ENCODE measurements around the gene SERPINE1.
"Not testable (repeated sequence)": the region's sequence is repeated elsewhere in the genome, so short reads cannot be mapped to it uniquely, and the experiment has no call there.

The SERPINE1 gene

DNA sequence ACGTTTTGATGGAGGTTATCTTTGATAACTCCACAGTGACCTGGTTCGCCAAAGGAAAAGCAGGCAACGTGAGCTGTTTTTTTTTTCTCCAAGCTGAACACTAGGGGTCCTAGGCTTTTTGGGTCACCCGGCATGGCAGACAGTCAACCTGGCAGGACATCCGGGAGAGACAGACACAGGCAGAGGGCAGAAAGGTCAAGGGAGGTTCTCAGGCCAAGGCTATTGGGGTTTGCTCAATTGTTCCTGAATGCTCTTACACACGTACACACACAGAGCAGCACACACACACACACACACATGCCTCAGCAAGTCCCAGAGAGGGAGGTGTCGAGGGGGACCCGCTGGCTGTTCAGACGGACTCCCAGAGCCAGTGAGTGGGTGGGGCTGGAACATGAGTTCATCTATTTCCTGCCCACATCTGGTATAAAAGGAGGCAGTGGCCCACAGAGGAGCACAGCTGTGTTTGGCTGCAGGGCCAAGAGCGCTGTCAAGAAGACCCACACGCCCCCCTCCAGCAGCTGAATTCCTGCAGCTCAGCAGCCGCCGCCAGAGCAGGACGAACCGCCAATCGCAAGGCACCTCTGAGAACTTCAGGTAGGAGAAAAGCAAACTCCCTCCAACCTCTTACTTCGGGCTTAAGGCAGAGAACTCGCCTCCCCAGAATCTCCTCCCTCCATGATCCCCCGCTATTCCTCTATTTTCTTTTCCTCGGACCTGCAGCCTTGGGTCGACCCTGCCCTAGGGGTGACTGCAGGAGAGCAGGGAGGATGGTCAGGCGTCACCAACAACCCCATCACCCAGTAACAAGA is at the start of gene SERPINE1:
SERPINE1 (plus strand) TSS at position 454 of the 809 bp plus-strand sequence. CDS start 1,290 bp downstream, outside the sequence.
- no peak for DNase-seq (ENCODE audit: low read depth, low spot score)

DNA sequence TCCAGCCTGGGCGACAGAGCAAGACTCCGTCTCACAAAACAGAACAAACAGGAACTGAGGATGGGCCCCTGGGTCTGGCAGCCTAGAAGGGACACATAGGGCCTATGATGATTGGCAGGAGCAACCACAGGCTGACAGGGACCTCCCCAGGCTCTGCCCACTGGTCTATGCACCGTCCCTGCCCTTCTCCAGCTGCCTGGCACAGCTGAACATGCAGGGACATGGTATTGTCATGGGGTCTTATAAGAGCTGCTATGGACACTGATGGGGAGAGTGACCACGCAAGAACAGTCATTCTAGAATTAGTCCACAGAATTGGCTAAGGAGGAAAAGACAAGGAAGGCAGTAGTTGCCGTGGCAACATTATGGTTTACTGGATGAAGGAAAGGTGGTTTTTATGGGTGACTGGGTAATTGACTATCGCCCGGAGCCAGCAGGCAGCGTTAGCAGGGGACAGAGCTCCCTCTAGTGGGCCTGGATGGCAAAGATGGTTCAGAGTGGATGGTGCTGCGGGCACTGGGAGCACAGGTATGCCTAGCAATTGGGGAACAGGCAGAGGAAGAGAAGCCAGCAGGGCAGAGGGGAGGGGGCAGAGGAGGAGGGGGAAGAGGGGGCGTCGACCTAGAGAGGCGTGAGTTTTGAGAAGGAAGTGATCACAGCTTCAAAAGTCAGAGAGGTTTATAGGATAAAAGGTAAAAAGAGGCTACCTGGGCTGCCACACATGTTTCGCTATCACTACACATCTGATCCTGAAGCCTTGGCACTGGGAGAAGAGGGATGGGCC is 49.4 kb upstream of the SERPINE1 start:
- peak; percentile 71 for DNase-seq (ENCODE audit: low read depth, low spot score)

DNA sequence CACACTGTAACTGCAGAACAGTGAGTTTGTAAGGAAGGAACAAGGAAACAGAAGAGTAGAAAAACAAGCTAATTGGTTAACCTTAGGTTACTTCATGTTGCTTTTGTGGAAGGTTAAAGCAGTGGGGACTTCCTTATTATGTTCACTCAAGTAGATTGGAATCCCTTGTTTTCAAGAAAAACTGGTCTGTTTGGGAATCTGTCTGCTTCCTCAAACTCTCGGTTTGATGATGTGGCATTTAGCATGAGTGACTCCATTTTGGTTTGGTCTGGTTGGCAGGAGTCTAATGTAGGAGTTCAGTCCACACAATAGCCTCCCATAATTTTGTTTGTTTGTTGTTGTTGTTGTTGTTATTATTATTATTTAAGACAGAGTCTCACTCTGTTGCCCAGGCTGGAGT is 45.5 kb upstream of the SERPINE1 start:
- DNase-seq (ENCODE audit: low read depth, low spot score), result no peak

DNA sequence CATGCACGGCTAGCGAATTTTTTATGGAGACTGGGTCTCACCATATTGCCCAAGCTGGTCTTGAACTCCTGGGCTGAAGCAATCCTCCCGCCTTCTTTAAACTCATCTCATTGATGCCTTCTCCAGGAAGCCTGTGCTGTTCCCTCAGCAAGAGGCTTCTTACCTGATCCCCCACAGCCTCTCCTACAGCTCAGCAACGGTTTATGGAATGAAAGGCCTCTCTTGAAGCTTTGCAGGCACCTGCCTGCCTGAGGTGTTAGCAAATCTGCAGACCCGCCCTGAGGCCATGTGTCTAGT is 42.1 kb upstream of the SERPINE1 start:
- no peak for DNase-seq (ENCODE audit: low read depth, low spot score)

DNA sequence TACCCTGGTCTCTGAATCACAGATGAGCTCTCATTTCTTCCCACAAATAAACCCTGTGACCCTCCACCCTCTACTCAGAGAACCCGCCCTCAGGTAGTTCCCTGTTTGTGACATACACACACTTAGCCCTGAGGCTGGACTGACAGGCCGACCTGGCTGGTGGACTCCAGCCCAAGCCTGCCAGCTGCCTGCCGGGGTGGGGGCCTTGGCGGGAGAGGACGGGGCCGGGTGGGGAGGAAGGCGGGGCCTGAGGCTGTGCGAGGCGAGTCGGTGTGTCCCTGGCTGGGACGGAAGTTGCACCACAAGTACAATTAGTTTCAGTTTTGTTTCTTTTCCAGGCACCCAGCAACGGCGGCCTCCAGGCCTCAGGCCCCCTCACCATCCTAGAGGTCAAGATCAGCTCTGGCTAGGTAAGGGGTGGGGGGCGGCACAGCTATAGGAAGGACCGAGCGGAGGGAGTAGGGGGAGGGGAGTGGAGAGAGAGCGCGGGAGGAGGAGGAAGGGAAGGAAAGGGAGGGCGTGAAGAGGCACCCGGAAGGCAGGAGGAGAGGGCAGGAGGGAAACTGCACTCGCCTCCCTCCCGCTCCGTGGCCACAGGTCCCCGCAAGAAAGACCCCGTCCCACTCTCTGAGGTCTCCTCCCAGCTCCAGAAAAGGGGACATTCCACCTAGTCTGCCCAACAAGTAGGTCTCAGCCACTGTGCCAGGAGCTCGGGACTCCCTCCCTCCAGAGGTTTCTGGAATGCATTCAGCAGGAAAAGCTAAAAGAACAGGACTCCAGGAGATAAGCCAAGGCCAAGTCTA is 41.5 kb upstream of the SERPINE1 start, which contains the start of gene TRIM56:
TRIM56 (plus strand) TSS at position 320 of the 803 bp plus-strand sequence. CDS start 1,832 bp downstream, outside the sequence.
- peak; percentile 47 for DNase-seq (ENCODE audit: low read depth, low spot score)

DNA sequence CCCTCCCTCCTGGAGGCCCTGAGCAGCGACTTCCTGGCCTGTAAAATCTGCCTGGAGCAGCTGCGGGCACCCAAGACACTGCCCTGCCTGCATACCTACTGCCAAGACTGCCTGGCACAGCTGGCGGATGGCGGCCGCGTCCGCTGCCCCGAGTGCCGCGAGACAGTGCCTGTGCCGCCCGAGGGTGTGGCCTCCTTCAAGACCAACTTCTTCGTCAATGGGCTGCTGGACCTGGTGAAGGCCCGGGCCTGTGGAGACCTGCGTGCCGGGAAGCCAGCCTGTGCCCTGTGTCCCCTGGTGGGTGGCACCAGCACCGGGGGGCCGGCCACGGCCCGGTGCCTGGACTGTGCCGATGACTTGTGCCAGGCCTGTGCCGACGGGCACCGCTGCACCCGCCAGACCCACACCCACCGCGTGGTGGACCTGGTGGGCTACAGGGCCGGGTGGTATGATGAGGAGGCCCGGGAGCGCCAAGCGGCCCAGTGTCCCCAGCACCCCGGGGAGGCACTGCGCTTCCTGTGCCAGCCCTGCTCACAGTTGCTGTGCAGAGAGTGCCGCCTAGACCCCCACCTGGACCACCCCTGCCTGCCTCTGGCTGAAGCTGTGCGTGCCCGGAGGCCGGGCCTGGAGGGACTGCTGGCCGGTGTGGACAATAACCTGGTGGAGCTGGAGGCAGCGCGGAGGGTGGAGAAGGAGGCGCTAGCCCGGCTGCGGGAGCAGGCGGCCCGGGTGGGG is 39.4 kb upstream of the SERPINE1 start:
- no peak for DNase-seq (ENCODE audit: low read depth, low spot score)

DNA sequence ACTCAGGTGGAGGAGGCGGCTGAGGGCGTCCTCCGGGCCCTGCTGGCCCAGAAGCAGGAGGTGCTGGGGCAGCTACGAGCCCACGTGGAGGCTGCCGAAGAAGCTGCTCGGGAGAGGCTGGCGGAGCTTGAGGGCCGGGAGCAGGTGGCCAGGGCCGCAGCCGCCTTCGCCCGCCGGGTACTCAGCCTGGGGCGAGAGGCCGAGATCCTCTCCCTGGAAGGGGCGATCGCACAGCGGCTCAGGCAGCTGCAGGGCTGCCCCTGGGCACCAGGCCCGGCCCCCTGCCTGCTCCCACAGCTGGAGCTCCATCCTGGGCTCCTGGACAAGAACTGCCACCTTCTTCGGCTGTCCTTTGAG is 38.9 kb upstream of the SERPINE1 start:
- no peak for DNase-seq (ENCODE audit: low read depth, low spot score)

DNA sequence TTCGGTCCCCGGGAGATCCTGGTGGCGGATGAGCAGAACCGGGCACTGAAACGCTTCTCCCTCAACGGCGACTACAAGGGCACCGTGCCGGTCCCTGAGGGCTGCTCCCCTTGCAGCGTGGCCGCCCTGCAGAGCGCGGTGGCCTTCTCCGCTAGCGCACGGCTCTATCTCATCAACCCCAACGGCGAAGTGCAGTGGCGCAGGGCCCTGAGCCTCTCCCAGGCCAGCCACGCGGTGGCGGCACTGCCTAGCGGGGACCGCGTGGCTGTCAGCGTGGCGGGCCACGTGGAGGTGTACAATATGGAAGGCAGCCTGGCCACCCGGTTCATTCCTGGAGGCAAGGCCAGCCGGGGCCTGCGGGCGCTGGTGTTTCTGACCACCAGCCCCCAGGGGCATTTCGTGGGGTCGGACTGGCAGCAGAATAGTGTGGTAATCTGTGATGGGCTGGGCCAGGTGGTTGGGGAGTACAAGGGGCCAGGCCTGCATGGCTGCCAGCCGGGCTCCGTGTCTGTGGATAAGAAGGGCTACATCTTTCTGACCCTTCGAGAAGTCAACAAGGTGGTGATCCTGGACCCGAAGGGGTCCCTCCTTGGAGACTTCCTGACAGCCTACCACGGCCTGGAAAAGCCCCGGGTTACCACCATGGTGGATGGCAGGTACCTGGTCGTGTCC is 37.9 kb upstream of the SERPINE1 start:
- DNase-seq (ENCODE audit: low read depth, low spot score), result no peak

DNA sequence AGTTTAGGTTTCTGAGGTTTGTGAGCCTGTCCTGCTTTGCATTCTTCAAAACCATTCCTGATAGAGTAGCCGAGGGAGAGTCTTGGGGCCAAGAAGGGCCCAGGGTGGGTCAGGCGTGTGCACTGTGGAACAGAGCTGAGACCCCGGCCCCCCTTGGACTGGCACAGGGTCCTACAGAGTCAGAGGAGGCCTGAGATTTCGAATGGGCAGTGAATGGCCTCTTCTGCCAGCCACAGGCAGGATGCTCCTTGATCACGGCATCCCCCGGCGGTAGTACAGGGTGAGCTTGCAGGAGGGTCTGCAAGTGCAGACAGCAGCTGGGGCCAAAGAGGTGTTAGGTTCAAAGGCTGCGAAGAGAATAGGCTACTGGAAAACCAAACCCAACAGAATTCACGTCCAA is 37.0 kb upstream of the SERPINE1 start:
- DNase-seq (ENCODE audit: low read depth, low spot score), result no peak

DNA sequence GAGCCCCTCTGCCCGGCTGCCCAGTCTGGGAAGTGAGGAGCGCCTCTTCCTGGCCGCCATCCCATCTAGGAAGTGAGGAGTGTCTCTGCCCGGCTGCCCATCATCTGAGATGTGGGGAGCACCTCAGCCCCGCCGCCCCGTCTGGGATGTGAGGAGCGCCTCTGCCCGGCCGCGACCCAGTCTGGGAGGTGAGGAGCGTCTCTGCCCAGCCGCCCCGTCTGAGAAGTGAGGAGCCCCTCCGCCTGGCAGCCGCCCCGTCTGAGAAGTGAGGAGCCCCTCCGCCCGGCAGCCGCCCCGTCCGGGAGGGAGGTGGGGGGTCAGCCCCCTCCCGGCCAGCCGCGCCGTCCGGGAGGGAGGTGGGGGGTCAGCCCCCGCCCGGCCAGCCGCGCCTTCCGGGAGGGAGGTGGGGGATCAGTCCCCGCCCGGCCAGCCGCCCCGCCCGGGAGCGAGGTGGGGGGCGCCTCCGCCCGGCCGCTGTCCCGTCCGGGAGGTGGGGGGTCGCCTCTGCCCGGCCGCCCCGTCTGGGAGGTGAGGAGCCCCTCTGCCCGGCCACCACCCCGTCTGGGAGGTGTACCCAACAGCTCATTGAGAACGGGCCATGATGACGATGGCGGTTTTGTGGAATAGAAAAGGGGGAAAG is 34.5 kb upstream of the SERPINE1 start:
- not testable (repeated sequence) for DNase-seq (ENCODE audit: low read depth, low spot score)

DNA sequence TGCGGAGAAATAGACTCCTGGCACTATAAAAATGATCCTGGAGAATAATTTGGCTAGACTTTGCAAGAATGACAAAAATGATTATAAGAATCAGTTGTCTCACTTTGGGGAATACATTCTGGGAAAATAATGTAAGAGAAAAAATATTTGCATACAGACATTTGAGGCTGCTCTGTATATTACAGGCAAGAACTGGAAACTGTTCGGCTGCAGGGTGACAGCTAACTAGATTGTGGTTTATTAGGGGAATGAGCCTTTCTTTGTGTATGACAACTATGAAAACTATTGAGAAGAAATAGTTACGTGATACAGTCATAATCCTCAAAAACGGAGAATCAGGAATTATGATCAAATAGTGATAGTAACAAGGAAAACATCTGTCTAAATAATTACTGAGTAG is 33.0 kb upstream of the SERPINE1 start:
- DNase-seq (ENCODE audit: low read depth, low spot score), result no peak

DNA sequence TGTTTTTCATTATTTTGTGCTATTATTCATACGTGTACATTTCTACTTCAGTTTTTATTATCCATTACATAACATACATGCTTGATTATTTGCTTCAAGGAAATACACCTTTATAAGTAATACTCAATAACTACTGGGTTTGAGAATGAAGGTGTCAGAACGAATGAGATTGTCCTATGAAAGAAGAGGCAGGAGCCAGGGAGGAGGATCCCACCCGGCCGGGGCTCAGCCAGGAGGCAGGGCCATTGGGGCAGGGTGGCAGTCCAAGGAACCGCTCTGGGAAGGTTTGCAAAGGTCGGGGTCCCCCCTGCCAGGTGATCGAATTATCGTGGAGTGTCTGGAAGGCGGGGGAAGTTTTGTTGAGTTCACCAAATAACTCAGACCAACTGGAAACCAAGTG is 32.5 kb upstream of the SERPINE1 start:
- DNase-seq (ENCODE audit: low read depth, low spot score), result no peak

DNA sequence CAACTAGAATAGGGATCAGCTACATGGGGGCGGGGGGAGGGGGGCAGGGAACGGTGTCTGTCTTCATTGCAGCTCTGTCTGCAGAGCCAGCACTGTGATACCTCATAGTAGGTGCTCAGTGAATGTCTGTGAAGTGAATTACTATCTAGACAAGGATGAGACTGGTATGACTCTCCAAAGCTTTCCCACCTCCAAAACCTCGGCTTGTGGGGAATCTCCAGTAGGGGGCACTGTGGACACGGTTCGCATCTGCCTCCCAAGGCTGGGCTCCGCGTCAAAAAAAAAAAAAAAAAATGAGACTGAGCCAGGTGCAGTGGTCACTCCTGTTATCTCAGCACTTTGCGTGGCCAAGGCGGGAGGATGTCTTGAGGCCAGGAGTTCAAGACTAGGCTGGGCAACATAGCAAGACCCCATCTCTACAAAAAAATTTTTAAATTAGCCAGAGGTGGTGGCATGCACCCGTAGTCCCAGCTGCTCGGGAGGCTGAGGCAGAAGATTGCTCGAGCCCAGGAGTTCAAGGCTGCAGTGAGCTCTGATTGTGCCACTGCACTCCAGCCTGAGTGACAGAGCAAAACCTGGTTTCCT is 32.0 kb upstream of the SERPINE1 start:
- no peak for DNase-seq (ENCODE audit: low read depth, low spot score)

DNA sequence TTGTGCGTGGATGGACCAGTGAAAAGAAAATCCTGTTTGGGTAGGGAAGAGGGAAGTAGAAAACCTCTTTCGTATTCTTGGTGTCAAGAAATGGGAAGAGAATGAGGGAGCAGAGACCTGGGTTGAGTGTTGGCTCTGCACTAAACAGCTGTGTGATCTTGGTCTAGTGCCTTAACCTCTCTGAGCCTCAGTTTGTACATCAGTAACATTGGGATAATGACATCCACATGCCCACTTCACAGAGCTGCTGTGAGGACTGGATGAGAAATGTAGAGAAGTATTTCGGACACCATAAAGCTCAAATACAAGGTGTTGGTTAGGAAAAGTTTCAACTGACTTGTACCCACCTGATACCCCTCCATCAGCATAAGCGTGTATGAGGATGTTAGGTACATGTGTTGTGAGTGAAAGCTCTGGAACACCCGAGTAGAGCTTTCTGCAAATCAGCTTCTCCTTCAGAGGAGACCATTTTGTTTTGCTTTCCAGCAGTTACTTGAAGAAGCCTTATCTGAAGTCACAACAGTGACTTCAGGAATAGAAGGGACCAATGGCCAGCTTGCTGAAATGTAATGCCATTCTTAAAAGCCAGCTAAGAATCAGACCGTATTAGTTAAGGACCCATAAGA is 30.5 kb upstream of the SERPINE1 start:
- no peak for DNase-seq (ENCODE audit: low read depth, low spot score)

DNA sequence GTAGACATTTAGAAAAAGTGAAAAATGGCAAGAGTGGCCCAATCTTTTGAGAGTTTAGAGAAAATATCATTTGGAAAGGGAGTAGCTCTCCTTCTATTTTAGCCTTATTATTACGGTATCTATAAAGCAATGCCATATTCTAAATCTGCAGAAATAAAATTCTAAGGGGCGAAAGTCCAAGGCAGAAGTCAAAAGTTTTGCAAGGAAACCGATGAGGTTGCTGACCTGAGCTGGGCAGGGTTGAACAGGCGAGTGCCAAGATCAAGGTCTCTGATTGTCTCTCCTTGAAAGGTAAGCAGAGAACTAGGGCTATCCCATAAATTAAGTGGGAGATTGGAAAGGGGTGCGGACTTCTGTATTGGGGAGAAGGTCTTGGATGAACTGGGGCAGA is 30.0 kb upstream of the SERPINE1 start:
- no peak for DNase-seq (ENCODE audit: low read depth, low spot score)

DNA sequence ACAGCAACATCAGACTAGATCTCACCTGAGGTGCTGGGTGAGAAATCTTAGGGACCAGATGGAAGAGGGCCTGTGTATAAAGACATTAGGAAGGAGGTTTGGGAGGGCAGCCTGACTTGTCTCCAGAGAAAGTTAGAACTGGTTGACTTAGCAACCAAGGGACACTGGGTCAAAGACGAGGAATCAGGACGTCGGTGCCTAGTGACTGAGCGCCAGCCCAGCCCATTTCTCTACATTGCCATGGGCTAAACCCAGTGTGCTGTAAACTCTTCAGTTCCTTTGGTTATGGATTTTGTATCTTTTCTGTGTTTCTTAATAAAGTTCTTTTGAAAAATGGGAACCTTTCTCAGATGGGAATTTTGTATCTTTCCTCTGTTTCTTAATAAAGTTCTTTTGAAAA is 29.3 kb upstream of the SERPINE1 start:
- no peak for DNase-seq (ENCODE audit: low read depth, low spot score)

DNA sequence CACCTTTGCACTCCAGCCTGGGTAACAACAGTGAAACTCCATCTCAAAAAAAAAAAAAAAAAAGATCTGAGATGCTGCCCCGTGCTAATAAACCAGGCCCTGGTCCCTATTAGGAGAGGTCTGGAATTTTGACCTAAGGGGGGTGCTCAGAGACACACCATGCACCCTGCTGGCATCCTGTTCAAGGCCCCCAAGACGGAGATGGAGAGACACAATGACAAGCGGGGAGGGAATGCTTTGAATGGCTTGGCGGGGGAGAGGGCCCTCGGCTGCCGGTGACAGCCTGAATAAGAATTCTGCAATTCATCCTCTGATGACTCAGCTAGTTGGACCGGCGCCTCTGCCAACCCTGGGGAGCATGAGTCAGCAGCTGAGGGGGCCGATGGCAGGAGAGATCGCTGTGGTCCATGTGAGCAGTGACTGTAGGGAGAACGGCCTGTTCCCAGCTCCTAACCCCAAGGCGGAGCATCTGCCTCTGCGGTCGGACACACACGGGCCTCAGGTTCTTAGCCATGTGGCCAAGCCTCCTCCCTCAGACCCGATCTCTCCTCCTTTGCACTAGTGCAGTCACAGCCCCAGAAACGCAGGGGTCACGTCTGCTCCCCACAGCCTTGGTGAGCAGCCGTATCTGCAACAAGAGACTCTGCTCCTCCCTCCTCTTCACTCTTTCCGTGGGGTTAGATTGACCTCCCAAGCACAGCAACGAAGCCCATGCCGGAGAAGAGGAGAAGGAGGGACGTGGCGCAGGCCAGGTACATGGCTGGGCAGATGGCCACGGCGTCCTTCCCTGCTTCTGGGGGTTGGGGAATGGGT is 26.7 kb upstream of the SERPINE1 start:
- DNase-seq (ENCODE audit: low read depth, low spot score), result peak; percentile 14

Measured in activated CD4-positive, CD25-positive, alpha-beta regulatory T cell treated with anti-CD3 and anti-CD28 coated beads, Interleukin-2, amount 50 U/mL, for 16 hours (primary cell).